ENCODE results near the gene GNAQ. TPM values are rescaled to one million over a fixed set of nuclear protein-coding genes. Genes with fewer than 3 reads are reported as not detected.

Gene GNAQ
- total RNA-seq, 4 donors from 2014 or later, result 35.4 to 95.7 (median 52.3) TPM

- DNase-seq, result no peak
- no peak overlapping the region for H3K4me3 ChIP-seq
- H3K9me3 ChIP-seq, result no peaks in the 10 kb centered on the region
- intact Hi-C loops (cut with DNase I; ENCODE audit: low total_unique reads), result no loop called here
- no peaks in the 10 kb centered on the region for H3K36me3 ChIP-seq
- no peaks in the 10 kb centered on the region for H3K4me1 ChIP-seq
- no peak overlapping the region for H3K27ac ChIP-seq
- H3K27me3 ChIP-seq, result no peaks in the 10 kb centered on the region
- TF ChIP-seq, protein P1, sequence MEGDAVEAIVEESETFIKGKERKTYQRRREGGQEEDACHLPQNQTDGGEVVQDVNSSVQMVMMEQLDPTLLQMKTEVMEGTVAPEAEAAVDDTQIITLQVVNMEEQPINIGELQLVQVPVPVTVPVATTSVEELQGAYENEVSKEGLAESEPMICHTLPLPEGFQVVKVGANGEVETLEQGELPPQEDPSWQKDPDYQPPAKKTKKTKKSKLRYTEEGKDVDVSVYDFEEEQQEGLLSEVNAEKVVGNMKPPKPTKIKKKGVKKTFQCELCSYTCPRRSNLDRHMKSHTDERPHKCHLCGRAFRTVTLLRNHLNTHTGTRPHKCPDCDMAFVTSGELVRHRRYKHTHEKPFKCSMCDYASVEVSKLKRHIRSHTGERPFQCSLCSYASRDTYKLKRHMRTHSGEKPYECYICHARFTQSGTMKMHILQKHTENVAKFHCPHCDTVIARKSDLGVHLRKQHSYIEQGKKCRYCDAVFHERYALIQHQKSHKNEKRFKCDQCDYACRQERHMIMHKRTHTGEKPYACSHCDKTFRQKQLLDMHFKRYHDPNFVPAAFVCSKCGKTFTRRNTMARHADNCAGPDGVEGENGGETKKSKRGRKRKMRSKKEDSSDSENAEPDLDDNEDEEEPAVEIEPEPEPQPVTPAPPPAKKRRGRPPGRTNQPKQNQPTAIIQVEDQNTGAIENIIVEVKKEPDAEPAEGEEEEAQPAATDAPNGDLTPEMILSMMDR (IDR thresholded peaks at IDR 0.05), result no peak
- no peak for TF ChIP-seq POLR2A (IDR thresholded peaks at IDR 0.05)
Measured at GRCh38 chr9:77803423-77803822, 228.2 kb downstream of the GNAQ start.

DNA sequence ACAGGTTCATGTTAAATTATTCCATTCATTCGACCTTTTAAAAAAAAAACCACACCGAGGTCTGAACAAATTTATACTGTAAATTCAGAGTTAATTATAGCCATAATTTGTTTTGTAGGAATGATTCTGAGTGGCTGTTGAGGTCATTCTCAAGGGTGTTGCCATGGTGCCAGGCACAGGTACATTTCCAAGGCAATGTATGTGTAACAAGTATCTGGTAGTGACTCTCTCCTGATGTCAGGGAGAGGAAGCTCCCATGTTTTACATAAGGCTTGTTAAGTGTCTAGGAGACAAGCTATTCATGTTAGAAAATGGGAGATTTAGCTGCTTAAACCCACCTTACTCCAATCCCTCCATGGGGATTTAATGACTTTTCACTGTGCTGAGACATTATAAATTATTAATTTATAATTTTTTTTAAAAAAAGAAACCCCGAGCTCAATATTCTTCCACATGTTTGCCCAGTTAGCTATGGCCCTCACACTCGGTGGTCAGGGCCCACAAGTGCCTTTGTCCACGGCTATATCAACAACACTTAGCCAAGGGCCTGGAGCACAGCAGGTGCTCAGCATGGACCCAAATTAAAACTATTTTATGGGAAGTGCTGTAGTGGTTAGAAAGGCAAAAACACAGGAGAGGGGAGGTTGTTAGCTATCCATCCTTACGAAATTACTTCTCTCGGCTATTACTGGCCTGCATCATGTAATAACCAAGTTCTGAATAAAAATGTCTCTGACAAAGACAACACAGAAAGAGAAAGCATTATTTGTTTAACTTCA lies 228.9 kb downstream of the GNAQ start:
- no peak for DNase-seq
- intact Hi-C loops (cut with DNase I; ENCODE audit: low total_unique reads), result no loop called here
- H3K9me3 ChIP-seq, result no peaks in the 10 kb centered on the region
- H3K27ac ChIP-seq, result no peak overlapping the region
- H3K4me3 ChIP-seq, result no peak overlapping the region
- no peaks in the 10 kb centered on the region for H3K36me3 ChIP-seq
- no peaks in the 10 kb centered on the region for H3K27me3 ChIP-seq
- TF ChIP-seq, protein P1 (IDR thresholded peaks at IDR 0.05), result no peak
- TF ChIP-seq POLR2A (IDR thresholded peaks at IDR 0.05), result no peak
- no peaks in the 10 kb centered on the region for H3K4me1 ChIP-seq

GRCh38 chr9:77802064-77802463 lies 229.5 kb downstream of the GNAQ start:
- Histone ChIP-seq H3K27me3 (no peaks in the 10 kb centered on the region), H3K36me3 (no peaks in the 10 kb centered on the region), H3K4me3 (no peak overlapping the region), H3K27ac (no peak overlapping the region), H3K9me3 (no peaks in the 10 kb centered on the region), H3K4me1 (no peaks in the 10 kb centered on the region)
- TF ChIP-seq POLR2A (IDR thresholded peaks at IDR 0.05), result no peak
- TF ChIP-seq, protein P1 (IDR thresholded peaks at IDR 0.05), result no peak
- intact Hi-C loops (cut with DNase I; ENCODE audit: low total_unique reads), result no loop called here
- no peak for DNase-seq

DNA sequence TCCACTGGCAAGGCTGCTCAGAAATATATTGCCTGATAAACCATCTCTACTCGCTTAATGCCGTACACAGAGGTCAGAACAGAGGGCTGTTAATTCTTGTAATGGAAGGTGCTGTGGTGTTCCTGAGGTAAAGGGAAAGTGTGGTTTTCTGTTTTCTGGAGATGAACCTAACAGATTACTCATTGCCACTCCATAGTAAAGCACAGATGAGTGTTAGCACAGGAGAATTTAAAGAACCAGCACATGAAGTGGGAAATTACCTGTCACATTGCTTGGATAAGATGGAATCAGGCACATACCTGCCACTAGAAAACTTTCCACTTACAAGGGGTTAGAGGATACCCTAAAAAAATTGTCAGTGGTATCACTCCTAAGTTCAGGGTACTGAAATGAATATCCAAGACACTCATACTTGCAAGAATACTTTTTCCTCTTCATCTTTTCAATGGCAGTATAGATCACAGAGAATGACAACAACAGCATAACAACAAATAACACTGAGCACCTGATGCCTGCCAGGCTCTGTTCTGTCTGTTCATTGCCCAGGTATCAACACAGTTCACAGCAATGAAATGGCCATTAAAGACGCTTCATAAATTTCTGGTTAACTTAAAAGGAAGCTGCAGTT lies 230.6 kb downstream of the GNAQ start:
- H3K4me3 ChIP-seq, result no peak overlapping the region
- TF ChIP-seq, protein P1 (IDR thresholded peaks at IDR 0.05), result no peak
- TF ChIP-seq POLR2A (IDR thresholded peaks at IDR 0.05), result no peak
- no peaks in the 10 kb centered on the region for H3K27me3 ChIP-seq
- no peak overlapping the region for H3K27ac ChIP-seq
- no peaks in the 10 kb centered on the region for H3K4me1 ChIP-seq
- no peaks in the 10 kb centered on the region for H3K36me3 ChIP-seq
- intact Hi-C loops (cut with DNase I; ENCODE audit: low total_unique reads), result no loop called here
- no peak for DNase-seq
- no peaks in the 10 kb centered on the region for H3K9me3 ChIP-seq

DNA sequence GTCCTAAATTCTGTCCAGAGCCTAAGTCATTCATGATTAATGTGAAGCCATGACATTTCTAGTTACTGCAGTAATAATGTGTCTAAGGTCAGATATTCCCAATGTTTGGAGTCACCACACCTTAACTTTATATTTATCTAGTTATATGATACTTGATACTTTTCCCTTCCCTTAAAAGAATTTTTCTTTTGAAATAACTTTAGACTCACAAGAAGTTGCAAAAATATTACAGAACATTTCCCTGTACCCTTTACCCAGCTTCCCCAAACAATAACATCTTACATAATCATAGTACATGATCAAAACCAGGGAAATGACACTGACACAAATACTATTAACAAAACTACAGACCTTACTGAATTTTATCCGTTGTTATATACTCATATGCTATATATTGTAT lies 233.5 kb downstream of the GNAQ start:
- no peaks in the 10 kb centered on the region for H3K9me3 ChIP-seq
- TF ChIP-seq POLR2A (IDR thresholded peaks at IDR 0.05), result no peak
- TF ChIP-seq, protein P1 (IDR thresholded peaks at IDR 0.05), result no peak
- no peaks in the 10 kb centered on the region for H3K27me3 ChIP-seq
- no peaks in the 10 kb centered on the region for H3K4me1 ChIP-seq
- intact Hi-C loops (cut with DNase I; ENCODE audit: low total_unique reads), result no loop called here
- H3K4me3 ChIP-seq, result no peak overlapping the region
- DNase-seq, result no peak
- H3K36me3 ChIP-seq, result no peaks in the 10 kb centered on the region
- no peak overlapping the region for H3K27ac ChIP-seq
